Measurements from ENCODE around the gene TPST1. TPM values are rescaled to one million over a fixed set of nuclear protein-coding genes. Genes with fewer than 3 reads are reported as not detected.
A peak's percentile ranks its signal among the peaks of the same experiment; 100 is the strongest.
"Not testable (repeated sequence)": the region's sequence is repeated elsewhere in the genome, so short reads cannot be mapped to it uniquely, and the experiment has no call there.

Gene TPST1
- total RNA-seq, 4 donors from 2014 or later: 21.0 to 97.0 (median 34.8) TPM

- H3K36me3 ChIP-seq: no peaks in the 10 kb centered on the region
- no peak for TF ChIP-seq POLR2A (IDR thresholded peaks at IDR 0.05)
- TF ChIP-seq, protein P1, sequence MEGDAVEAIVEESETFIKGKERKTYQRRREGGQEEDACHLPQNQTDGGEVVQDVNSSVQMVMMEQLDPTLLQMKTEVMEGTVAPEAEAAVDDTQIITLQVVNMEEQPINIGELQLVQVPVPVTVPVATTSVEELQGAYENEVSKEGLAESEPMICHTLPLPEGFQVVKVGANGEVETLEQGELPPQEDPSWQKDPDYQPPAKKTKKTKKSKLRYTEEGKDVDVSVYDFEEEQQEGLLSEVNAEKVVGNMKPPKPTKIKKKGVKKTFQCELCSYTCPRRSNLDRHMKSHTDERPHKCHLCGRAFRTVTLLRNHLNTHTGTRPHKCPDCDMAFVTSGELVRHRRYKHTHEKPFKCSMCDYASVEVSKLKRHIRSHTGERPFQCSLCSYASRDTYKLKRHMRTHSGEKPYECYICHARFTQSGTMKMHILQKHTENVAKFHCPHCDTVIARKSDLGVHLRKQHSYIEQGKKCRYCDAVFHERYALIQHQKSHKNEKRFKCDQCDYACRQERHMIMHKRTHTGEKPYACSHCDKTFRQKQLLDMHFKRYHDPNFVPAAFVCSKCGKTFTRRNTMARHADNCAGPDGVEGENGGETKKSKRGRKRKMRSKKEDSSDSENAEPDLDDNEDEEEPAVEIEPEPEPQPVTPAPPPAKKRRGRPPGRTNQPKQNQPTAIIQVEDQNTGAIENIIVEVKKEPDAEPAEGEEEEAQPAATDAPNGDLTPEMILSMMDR (IDR thresholded peaks at IDR 0.05): no peak
- H3K4me3 ChIP-seq: no peak overlapping the region
- no peak for DNase-seq
- no peak overlapping the region for H3K27ac ChIP-seq
- no peaks in the 10 kb centered on the region for H3K27me3 ChIP-seq
- H3K9me3 ChIP-seq: peaks cover 0 to 7% of the 10 kb centered on the region in 2 donors
- no peaks in the 10 kb centered on the region for H3K4me1 ChIP-seq
- intact Hi-C loops (cut with DNase I; ENCODE audit: low total_unique reads): no loop called here
These were observed 40.8 kb upstream of the TPST1 start for GRCh38 chr7:66164356-66164755.

- no peaks in the 10 kb centered on the region for H3K36me3 ChIP-seq
- intact Hi-C loops (cut with DNase I; ENCODE audit: low total_unique reads): no loop called here
- H3K4me1 ChIP-seq: no peaks in the 10 kb centered on the region
- TF ChIP-seq, protein P1 (IDR thresholded peaks at IDR 0.05): no peak
- no peak for TF ChIP-seq POLR2A (IDR thresholded peaks at IDR 0.05)
- H3K27ac ChIP-seq: no peak overlapping the region
- H3K4me3 ChIP-seq: no peak overlapping the region
- DNase-seq: no peak
- no peaks in the 10 kb centered on the region for H3K9me3 ChIP-seq
- H3K27me3 ChIP-seq: no peaks in the 10 kb centered on the region
These were observed 37.3 kb upstream of the TPST1 start for GRCh38 chr7:66167773-66168387.

GRCh38 chr7:66169616-66170015, 35.5 kb upstream of the TPST1 start:
- no peak for TF ChIP-seq POLR2A (IDR thresholded peaks at IDR 0.05)
- TF ChIP-seq, protein P1 (IDR thresholded peaks at IDR 0.05): no peak
- intact Hi-C loops (cut with DNase I; ENCODE audit: low total_unique reads): no loop called here
- H3K4me3 ChIP-seq: no peak overlapping the region
- no peak for DNase-seq
- H3K9me3 ChIP-seq: no peaks in the 10 kb centered on the region
- H3K4me1 ChIP-seq: no peaks in the 10 kb centered on the region
- H3K36me3 ChIP-seq: no peaks in the 10 kb centered on the region
- H3K27ac ChIP-seq: no peak overlapping the region
- no peaks in the 10 kb centered on the region for H3K27me3 ChIP-seq

GRCh38 chr7:66170309-66171231, 34.6 kb upstream of the TPST1 start:
- intact Hi-C loops (cut with DNase I; ENCODE audit: low total_unique reads): no loop called here
- peak; percentile 34 to 44 for DNase-seq
- TF ChIP-seq POLR2A (IDR thresholded peaks at IDR 0.05): no peak
- TF ChIP-seq, protein P1 (IDR thresholded peaks at IDR 0.05): no peak

GRCh38 chr7:66172536-66173401, 32.4 kb upstream of the TPST1 start:
- H3K27ac ChIP-seq; DNase-seq; H3K27me3 ChIP-seq; H3K4me3 ChIP-seq; intact Hi-C loops (cut with DNase I; ENCODE audit: low total_unique reads); H3K36me3 ChIP-seq; H3K4me1 ChIP-seq; H3K9me3 ChIP-seq: not testable (repeated sequence)

More at GRCh38 chr7:66170309-66171231, 34.6 kb upstream of the TPST1 start:
- H3K9me3 ChIP-seq: no peaks in the 10 kb centered on the region
- H3K27ac ChIP-seq: peak overlapping the region in 1 of 2 donors; percentile 39
- H3K4me3 ChIP-seq: no peak overlapping the region
- no peaks in the 10 kb centered on the region for H3K36me3 ChIP-seq
- no peaks in the 10 kb centered on the region for H3K27me3 ChIP-seq
- H3K4me1 ChIP-seq: no peaks in the 10 kb centered on the region
